HFFc6 (cell line): ENCODE results near the gene RGS14. TPM values are rescaled to one million over a fixed set of nuclear protein-coding genes. Genes with fewer than 3 reads are reported as not detected.

Source experiments
- DNase-seq: peaks from one replicate; pipeline ENCODE4 v3.0.0-alpha.2; 2018
- H3K27ac Mint-ChIP-seq: 2 replicates; pipeline ENCODE4 v1.8.0; 2020; ENCODE audit warnings: mild to moderate bottlenecking, mixed read lengths
- H3K27me3 Mint-ChIP-seq: 2 replicates; pipeline ENCODE4 v1.8.0; 2021; ENCODE audit warnings: mild to moderate bottlenecking, moderate library complexity, mixed read lengths; ENCODE audit not compliant: insufficient read depth
- H3K36me3 Mint-ChIP-seq: 2 replicates; pipeline ENCODE4 v1.8.0; 2021; ENCODE audit warnings: low read depth, mixed read lengths
- H3K4me1 Mint-ChIP-seq: 2 replicates; pipeline ENCODE4 v1.8.0; 2020; ENCODE audit warnings: low read depth, mixed read lengths
- H3K4me3 Mint-ChIP-seq: 2 replicates; pipeline ENCODE4 v1.8.0; 2020; ENCODE audit warnings: mild to moderate bottlenecking, moderate library complexity, mixed read lengths
- H3K9me3 Mint-ChIP-seq: 2 replicates; pipeline ENCODE4 v1.8.0; 2020; ENCODE audit warnings: mild to moderate bottlenecking, mixed read lengths
- total RNA-seq, 6 experiments: library from RNA; stranded (reverse); fragmentation: NEBNext Ultra II Directional; extraction: Animal tissue kit (Norgen Biotek cat#: 25700); gene quantifications; 2 replicates in 1 of 6; 3 replicates in 5 of 6; pipeline ENCODE4 v1.2.3, GENCODE V29; 2021
- TF ChIP-seq, protein P1 (sequence below): fragments of 200-600 bp; sonication (generic); IDR thresholded peaks from 2 replicates; pipeline ENCODE4 v1.5.0; 2021; ENCODE audit warnings: antibody characterized with exemption, mild to moderate bottlenecking

The RGS14 gene
- total RNA-seq, 6 experiments from 2014 or later = 1.0 to 2.2 (median 1.2) TPM

GRCh38 chr5:177349362-177349647 lies 8.4 kb upstream of the RGS14 start:
- peak overlapping the region; percentile 98; the same call in 1 of the 2 replicates for H3K4me3 Mint-ChIP-seq
- H3K9me3 Mint-ChIP-seq = no peaks in the 10 kb centered on the region
- H3K4me1 Mint-ChIP-seq = peaks cover 37% of the 10 kb centered on the region
- TF ChIP-seq, protein P1, sequence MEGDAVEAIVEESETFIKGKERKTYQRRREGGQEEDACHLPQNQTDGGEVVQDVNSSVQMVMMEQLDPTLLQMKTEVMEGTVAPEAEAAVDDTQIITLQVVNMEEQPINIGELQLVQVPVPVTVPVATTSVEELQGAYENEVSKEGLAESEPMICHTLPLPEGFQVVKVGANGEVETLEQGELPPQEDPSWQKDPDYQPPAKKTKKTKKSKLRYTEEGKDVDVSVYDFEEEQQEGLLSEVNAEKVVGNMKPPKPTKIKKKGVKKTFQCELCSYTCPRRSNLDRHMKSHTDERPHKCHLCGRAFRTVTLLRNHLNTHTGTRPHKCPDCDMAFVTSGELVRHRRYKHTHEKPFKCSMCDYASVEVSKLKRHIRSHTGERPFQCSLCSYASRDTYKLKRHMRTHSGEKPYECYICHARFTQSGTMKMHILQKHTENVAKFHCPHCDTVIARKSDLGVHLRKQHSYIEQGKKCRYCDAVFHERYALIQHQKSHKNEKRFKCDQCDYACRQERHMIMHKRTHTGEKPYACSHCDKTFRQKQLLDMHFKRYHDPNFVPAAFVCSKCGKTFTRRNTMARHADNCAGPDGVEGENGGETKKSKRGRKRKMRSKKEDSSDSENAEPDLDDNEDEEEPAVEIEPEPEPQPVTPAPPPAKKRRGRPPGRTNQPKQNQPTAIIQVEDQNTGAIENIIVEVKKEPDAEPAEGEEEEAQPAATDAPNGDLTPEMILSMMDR = no peak
- H3K27me3 Mint-ChIP-seq = no peaks in the 10 kb centered on the region; the same call in 1 of the 2 replicates
- H3K36me3 Mint-ChIP-seq = no peaks in the 10 kb centered on the region; the same call in 1 of the 2 replicates
- H3K27ac Mint-ChIP-seq = no peak overlapping the region
- DNase-seq = no peak

DNA sequence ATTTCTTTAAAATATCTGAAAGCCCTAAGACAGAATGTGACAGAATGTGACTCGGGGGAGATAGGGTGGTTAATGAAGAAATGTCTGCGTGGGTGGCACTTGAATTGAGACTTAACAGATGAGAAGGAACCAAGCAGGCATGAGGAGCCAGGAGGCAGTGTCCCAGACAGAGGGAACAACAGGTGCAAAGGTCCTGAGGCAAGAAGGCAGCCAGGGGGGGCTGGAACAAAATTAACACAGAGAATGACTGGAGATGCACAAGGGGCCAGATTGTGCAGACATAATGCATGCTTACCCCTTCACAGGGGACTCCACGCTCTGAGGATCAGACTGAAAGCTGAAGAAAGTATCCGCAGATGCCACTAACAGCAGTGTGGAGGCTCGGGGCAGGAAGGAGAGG lies 8.0 kb upstream of the RGS14 start:
- Mint-ChIP-seq H3K36me3 (no peaks in the 10 kb centered on the region; the same call in 1 of the 2 replicates), H3K27me3 (no peaks in the 10 kb centered on the region; the same call in 1 of the 2 replicates), H3K4me3 (peak overlapping the region; percentile 98), H3K4me1 (peaks cover 37% of the 10 kb centered on the region), H3K9me3 (no peaks in the 10 kb centered on the region), H3K27ac (no peak overlapping the region)
- no peak for DNase-seq
- TF ChIP-seq, protein P1 = no peak

- H3K36me3 Mint-ChIP-seq = no peaks in the 10 kb centered on the region; the same call in 1 of the 2 replicates
- H3K27me3 Mint-ChIP-seq = peaks cover 5% of the 10 kb centered on the region
- DNase-seq = no peak
- TF ChIP-seq, protein P1 = no peak
- H3K27ac Mint-ChIP-seq = peak overlapping the region; percentile 99
- no peaks in the 10 kb centered on the region for H3K9me3 Mint-ChIP-seq
- peak overlapping the region; percentile 98 for H3K4me3 Mint-ChIP-seq
- H3K4me1 Mint-ChIP-seq = peaks cover 37% of the 10 kb centered on the region
Measured at GRCh38 chr5:177350776-177351391, 6.8 kb upstream of the RGS14 start.

DNA sequence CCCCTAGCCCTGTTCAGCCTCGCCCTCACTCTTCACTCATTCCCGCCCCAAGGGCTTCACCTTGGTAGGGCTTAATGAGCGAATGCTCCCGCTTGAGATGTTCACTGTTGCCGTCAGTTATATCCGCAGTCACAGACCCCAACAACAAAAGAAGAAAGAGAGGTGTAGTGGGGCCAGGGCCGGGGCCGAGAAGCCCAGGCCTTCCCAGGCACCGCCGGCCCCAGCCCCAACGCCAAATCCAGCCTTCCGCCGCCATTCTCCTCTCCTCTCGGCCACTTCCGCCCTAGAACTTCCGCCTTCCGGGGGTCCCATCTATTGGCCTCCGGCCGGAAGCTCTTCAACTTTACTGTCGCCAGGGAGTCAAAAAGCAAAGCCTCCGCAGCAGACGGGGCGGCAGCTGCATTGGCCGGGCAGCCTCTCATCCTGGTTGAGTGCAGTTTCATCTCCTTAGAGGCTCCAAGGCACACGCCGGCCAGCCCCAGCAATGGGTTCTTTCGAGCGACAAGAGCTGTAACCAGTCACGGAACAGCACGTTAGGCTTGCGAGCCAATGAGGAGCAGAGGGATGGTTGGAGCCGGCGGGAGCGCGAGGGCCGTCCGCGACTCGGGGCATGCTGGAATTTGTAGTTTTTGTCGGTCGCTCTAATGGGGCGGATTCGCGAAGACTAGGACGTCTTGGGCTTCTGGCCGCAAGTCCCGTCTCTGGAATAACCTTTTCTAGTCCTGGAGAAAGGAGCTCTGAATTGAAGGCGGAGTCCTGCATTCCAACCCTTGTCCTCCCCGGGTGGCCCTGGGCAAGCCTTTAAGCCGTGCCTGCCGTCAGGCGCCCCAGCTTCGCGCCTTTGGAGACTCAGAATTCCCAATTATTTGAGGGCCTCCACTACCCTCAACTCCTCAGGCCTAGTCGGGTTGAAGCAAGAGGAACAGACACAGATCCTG lies 6.1 kb upstream of the RGS14 start, which contains the start of gene LMAN2:
Gene LMAN2 (minus strand): TSS at position 277 of the 938 bp plus-strand sequence. CDS start 21 bp downstream, at position 256.
- H3K27me3 Mint-ChIP-seq = peaks cover 7% of the 10 kb centered on the region
- peak within 1 kb of the TSS; percentile 99 for H3K27ac Mint-ChIP-seq
- peak; percentile 95 for DNase-seq
- no peaks in the 10 kb centered on the region; the same call in 1 of the 2 replicates for H3K36me3 Mint-ChIP-seq
- peak within 1 kb of the TSS; percentile 98 for H3K4me3 Mint-ChIP-seq
- H3K4me1 Mint-ChIP-seq = peaks cover 35% of the 10 kb centered on the region
- no peaks in the 10 kb centered on the region for H3K9me3 Mint-ChIP-seq
- TF ChIP-seq, protein P1 = no peak

DNA sequence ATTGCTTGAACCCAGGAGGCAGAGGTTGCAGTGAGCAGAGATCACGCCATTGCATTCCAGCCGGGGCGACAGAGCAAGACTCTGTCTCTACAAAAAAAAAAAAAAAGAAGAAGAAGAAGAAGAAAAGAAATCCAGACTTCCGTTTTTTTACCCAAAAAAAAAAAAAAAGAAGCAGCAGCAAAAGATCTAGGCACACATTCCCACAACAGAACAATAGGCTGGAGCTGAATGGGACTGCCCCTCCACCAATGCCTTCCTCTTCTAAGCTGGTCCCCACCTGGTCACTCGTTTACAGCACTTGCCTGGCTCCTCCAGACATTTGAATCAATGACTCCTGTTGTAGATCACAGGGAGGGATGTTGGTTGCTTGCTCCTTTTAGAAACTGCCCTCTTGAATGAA lies 4.6 kb upstream of the RGS14 start:
- Mint-ChIP-seq H3K36me3 (no peaks in the 10 kb centered on the region; the same call in 1 of the 2 replicates), H3K27ac (no peak overlapping the region), H3K27me3 (peaks cover 9% of the 10 kb centered on the region), H3K4me1 (peaks cover 26% of the 10 kb centered on the region), H3K9me3 (no peaks in the 10 kb centered on the region), H3K4me3 (no peak overlapping the region)
- TF ChIP-seq, protein P1 = no peak
- DNase-seq = no peak
